ENCODE data around the gene CWC25. TPM values are rescaled to one million over a fixed set of nuclear protein-coding genes. Genes with fewer than 3 reads are reported as not detected.
A peak's percentile ranks its signal among the peaks of the same experiment; 100 is the strongest.

The CWC25 gene
- total RNA-seq, 1 donor: 17.0 TPM

DNA sequence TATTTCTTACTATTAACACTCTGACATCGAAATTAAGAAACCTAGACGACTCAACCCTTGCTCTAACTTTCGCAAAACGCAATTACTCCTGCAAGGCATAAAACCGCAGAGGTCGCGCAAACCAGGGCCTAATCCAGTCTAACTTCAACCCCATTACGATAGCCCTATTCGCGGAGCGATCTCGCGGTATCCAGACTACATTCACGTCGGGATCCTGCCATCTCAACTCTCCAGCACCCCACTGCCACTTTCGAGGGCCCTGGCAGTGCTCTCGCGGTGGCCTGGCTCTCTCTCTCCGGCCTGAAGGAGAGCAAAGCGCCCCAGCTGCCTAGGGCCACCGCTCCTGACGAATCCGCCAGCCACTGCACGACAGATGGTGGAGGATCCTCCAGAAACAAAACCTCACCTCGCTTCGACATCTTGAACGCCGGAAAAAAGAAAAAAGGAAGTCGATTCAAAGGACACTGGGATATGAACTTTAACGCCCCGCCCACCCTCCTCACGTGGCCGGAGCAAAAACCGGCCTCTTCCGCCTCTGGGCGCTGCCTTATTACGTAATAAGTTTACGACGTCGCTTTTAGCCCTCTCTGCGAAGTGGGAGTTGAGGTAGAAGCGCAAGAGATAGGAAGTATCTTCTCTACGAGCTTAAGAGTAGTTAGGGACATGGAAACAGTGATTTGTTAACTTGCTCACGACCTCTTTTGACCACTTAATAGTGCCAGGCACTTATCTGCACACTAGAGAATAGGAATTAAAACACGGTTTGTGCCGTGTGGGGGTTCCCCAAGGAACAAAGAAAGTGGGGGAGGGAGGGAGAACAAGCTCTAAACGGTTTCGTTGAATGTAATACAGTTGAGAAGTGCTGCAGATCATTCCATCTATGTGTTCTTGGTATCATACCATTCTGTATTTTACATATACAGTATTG lies 28.4 kb upstream of the CWC25 start, which contains the start of gene RPL23:
RPL23 (minus strand) TSS at position 430 of the 928 bp plus-strand sequence; CDS start at position 419, 11 bp downstream.
- peak; percentile 85 to 99 (median 98) for DNase-seq (ENCODE audit: low read depth in 2 of 3, low spot score in 2 of 3)

DNA sequence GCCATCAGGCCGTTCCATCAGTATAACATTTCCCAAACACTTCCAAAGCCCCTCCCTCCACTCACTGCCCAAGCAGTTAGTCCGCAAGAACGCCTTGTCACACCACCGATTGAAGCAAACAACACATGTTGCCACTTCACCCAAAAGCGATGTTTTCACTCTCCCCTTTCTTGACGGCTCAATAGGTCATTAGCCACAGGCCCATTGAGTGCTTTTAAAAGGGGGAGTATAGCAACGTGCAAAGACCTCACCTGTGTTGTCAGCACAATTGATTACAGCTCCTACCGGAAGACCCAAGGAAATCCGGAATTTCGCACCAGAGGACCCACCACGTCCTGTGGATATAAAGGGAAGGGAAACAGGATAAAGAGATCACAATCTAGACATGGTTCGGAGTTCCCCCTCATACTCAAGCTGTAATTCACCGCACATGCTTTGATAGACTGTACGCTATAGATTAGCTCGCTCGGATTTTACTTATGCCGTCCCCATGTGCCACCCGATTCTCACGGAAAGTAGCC lies 27.7 kb upstream of the CWC25 start:
- peak in 1 of 3 donors; percentile 22 for DNase-seq (ENCODE audit: low read depth in 2 of 3, low spot score in 2 of 3)

DNA sequence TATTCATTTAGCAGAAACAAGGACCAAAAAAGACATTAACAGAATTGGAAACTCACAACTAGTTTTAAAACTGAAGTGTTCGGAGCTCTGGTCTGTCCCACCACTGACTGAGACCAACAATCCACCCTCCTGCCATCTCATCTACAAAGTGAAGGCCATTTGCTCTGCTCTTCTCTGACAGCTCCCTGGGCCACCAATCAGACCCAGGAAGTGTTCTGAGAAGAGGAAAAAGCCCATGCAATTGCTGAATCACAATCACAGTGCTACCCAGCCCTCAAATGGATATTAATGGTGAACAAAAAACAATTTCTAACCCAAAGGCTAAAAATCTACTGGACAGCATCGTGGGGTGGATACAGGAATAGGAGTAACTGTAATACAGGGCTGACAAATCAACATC lies 26.3 kb upstream of the CWC25 start:
- no peak for DNase-seq (ENCODE audit: low read depth in 2 of 3, low spot score in 2 of 3)

DNA sequence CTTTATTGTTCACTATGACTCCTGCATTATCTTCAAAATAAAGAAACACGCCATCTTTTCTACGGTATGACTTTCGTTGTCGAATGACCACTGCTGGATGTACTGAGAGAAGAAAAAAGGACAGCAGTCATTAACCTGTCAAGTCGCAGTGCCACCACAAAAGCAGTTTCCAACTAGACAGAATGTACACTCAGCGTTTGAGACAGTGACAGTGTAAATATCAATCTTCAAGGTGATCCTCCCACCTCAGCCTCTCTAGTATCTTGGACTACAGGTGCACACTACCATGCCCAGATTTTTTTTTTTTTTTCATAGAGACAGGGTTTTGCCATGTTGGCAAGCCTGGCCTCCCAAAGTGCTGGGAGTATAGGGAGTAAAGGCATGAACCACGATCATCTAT lies 25.3 kb upstream of the CWC25 start:
- DNase-seq (ENCODE audit: low read depth in 2 of 3, low spot score in 2 of 3): no peak

DNA sequence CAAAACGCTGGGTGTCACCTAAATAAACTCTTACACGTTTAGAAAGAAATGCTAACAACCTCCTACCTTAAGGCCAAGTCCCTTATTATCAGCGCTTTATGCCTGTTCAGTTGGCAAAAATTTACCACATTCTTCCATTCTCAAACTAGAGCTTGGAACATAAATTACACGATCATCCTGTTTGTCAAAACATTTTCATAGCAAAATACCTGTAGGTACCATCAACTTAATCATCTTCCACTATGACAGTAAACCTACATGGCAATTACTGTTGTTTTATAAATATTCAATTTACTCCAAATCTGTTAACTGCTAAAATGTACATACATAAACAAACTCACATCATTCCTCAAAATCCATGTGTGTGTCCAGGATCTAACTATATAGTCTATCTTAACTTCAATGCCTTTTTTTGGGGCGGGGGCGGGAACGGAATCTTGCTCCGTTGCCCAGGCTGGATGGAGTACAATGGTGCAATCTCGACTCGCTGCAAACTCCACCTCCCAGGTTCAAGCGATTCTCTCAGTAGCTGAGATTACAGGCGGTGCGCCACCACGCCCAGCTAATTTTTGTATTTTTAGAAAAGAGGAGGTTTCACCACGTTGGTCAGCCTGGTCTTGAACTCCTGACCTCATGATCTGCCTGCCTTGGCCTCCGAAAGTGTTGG lies 24.0 kb upstream of the CWC25 start:
- DNase-seq (ENCODE audit: low read depth in 2 of 3, low spot score in 2 of 3): no peak

DNA sequence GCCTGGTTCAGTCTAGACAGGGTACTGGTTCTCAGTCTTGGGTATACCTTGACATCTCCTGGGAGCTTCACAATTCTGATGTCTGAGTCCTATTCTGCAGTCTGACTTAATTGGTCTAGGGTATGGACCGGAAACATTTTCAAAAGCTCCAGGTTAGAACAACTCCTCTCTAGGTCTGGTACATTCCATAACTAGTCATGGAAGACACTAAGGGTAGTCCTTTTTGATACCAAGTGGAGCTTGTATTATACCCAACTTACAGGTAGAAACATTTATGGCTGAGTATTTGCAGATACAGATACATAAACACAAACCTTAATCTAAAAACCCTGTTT lies 23.4 kb upstream of the CWC25 start:
- DNase-seq (ENCODE audit: low read depth in 2 of 3, low spot score in 2 of 3): no peak

- DNase-seq (ENCODE audit: low read depth in 2 of 3, low spot score in 2 of 3): peak in 1 of 3 donors; percentile 20
Measured at GRCh38 chr17:38844261-38844757, 19.2 kb upstream of the CWC25 start.

GRCh38 chr17:38825762-38826247 lies 684 bp upstream of the CWC25 start:
- no peak for DNase-seq (ENCODE audit: low read depth in 2 of 3, low spot score in 2 of 3)

- DNase-seq (ENCODE audit: low read depth in 2 of 3, low spot score in 2 of 3): peak in 2 of 3 donors; percentile 37 to 56
Measured at GRCh38 chr17:38815576-38816193, 9.4 kb downstream of the CWC25 start.

DNA sequence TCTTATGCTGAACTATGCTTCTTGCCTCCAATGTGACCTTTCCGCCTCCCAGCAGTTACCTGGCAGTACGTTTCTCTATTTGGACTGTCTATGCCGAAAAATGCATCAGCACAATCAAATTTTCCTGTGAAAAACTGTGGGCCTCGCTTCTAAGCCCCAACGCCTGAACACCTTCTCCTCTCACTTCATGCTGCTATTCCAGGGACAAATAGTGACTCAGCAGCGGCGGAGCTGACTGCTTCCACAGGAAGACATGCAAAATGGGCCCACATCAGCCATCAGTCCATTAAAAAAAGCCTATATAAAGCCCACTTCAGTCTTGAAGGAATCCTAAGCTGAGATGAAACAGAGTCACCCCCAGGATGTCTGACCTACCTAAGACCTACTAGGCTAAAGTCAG lies 15.3 kb downstream of the CWC25 start:
- DNase-seq (ENCODE audit: low read depth in 2 of 3, low spot score in 2 of 3): no peak

DNA sequence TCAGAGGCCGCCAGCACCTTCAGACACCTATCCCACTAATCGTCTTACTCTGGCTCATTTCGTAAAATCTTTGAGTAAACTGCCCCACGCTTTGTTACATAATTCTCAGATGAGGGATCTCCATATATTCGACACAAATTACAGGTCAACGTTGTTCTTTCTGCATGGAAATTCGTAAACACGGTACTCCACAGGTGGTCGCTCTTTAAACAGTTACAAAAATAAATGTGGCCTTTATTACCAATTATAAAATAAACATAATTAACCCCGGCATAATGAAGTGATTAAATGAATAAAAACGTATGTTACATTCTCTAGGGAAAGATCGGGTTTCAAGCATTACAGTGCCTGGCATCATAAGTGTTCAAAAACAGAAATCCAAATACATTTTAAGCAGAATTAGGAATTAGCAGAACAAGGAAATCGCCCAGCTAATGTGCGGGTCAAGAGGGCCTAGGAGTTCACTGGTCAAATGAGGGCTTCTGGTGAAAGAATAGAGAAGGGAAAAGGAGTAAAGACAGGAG lies 24.8 kb downstream of the CWC25 start:
- no peak for DNase-seq (ENCODE audit: low read depth in 2 of 3, low spot score in 2 of 3)

DNA sequence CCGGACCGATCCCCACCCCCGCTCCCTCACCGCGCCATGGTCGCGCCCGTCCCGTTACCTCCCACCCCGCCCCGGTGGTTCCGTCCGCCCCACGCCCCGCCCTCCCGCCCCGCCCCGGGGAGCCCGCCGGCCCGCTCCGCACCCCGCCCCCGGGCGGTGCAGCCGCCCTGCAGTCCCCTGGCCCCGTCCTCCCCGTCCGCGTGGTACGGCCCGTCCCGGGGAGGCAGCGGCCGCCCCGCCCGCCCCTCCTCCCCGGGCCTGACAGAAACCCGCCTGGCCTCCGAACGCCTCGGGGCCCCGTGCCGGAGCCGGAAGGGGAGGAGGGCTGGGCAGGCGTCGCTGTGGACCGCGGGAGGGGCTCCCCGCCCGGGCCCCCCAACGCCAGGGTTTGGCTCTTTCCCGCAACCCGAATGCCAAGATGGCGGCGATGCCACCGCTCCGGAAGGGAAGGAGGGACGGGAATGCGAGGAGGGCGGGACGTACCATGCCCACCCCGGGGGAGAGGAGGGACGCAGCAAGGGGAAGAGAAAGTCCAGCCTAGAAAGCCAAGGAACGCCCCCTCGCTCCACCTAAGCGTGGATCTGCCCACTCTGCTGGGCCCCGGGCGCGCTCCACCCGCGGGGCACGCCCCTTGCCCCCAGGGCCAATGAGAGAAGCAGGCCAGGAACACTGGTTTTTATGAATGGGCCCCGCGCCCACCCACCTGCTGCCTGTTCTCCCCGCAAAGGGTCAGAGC lies 25.5 kb downstream of the CWC25 start, which contains the start of gene PIP4K2B:
PIP4K2B (minus strand) TSS at position 56 of the 736 bp plus-strand sequence. CDS start 132 bp downstream, outside the sequence.
- peak; percentile 68 to 96 (median 96) for DNase-seq (ENCODE audit: low read depth in 2 of 3, low spot score in 2 of 3)

- DNase-seq (ENCODE audit: low read depth in 2 of 3, low spot score in 2 of 3): peak; percentile 28 to 71 (median 68)
Measured at GRCh38 chr17:38798614-38799500, 26.3 kb downstream of the CWC25 start.

- no peak for DNase-seq (ENCODE audit: low read depth in 2 of 3, low spot score in 2 of 3)
Measured at GRCh38 chr17:38797828-38798227, 27.3 kb downstream of the CWC25 start.

DNA sequence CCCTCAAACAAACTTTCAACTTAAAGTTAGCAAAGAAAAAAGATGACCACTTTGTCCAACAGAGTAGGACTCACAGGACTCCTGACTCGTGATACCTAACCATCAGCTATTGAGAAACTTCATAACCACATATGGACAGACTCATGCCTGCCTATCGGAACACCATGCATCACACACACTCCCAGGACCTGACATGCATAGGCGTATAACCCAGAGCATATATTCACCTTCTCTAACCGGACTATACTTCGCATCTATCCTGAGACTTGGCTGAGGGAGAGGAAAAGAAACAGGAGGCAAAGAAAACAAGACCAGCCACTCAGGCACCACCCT lies 28.0 kb downstream of the CWC25 start:
- DNase-seq (ENCODE audit: low read depth in 2 of 3, low spot score in 2 of 3): no peak

GRCh38 chr17:38796451-38797157 lies 28.5 kb downstream of the CWC25 start:
- DNase-seq (ENCODE audit: low read depth in 2 of 3, low spot score in 2 of 3): no peak

DNA sequence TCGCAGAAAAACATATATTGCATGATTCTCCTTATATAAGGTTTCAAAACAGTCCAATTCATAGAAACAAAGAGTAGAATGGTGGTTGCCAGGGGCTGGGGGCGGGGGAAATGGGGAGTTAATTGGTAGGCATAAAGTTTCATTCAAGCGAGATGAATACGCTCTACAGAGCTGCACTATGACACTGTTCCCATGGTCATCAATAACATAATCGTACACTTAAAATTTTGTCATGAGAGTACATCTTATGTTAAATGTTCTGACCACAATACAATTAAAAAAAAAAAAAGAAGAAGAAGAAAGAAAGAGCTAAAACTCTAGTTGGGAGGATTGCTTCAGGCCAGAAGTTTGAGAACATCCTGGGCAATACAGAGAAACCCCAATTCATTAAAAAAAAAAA lies 30.9 kb downstream of the CWC25 start:
- no peak for DNase-seq (ENCODE audit: low read depth in 2 of 3, low spot score in 2 of 3)

DNA sequence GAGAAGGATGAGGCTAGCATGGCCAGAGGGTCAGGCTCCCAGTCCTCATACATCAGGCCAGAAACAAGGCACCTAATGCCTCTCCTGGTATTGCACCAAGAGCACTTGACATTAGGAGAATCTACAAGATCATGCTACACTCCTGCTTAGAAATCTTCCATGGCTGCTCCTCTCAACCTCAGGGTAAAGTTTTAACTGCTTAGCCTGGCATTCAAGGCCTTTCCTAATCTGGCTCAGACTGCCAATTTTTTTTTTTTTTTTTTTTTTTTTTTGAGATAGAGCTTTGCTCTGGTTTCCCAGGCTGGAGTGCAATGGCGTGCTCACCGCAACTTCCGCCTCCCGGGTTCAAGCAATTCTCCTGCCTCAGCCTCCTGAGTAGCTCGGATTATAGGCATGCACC lies 34.0 kb downstream of the CWC25 start:
- no peak for DNase-seq (ENCODE audit: low read depth in 2 of 3, low spot score in 2 of 3)

All from hematopoietic multipotent progenitor cell (in vitro differentiated cells).